ENCODE measurements around the gene UNC119B. TPM values are rescaled to one million over a fixed set of nuclear protein-coding genes. Genes with fewer than 3 reads are reported as not detected.

UNC119B gene
- total and polyA plus RNA-seq, 2 of the 4 experiments (the other 2 are of a cell fraction), result 8.4 to 21.6 TPM

GRCh38 chr12:120680165-120680738, 30.0 kb upstream of the UNC119B start:
- Histone ChIP-seq H3K18ac (ENCODE audit: low read depth, low read length) (no peak overlapping the region), H2BK20ac (ENCODE audit: low read depth, low read length) (no peak overlapping the region), H2AK5ac (ENCODE audit: low read depth, low read length) (no peak overlapping the region), H3K23ac (ENCODE audit: low read depth, low read length) (no peak overlapping the region), H3K36me3 (ENCODE audit: control insufficient read depth, insufficient read depth, low read length) (no peaks in the 10 kb centered on the region), H2BK15ac (ENCODE audit: low read depth, low read length) (no peak overlapping the region), H3K14ac (replicated peaks; ENCODE audit: low read depth, low read length) (no peak overlapping the region), H3K9me3 (ENCODE audit: control insufficient read depth, insufficient read depth, low read length) (no peaks in the 10 kb centered on the region), H2AK9ac (replicated peaks; ENCODE audit: low read depth, low read length, poor library complexity) (no peak overlapping the region), H2BK120ac (ENCODE audit: low read depth, low read length) (no peak overlapping the region), H4K8ac (ENCODE audit: low read depth in 2 of 2, low read length in 2 of 2) (no peak overlapping the region), H3K27ac (ENCODE audit: insufficient read depth, low read length) (no peak overlapping the region), H3K4me2 (ENCODE audit: low read depth, low read length) (no peak overlapping the region), H3K27me3 (ENCODE audit: control insufficient read depth, insufficient read depth, low read length) (peaks cover 4% of the 10 kb centered on the region), H3K56ac (ENCODE audit: extremely low read depth, insufficient read depth, low read length) (no peak overlapping the region), H3K79me1 (ENCODE audit: low read depth in 1 of 2, low read length in 2 of 2) (no peaks in the 10 kb centered on the region), H3K4me1 (ENCODE audit: control insufficient read depth, insufficient read depth, low read length) (no peaks in the 10 kb centered on the region), H4K20me1 (ENCODE audit: insufficient read depth, low read length) (no peaks in the 10 kb centered on the region), H4K5ac (ENCODE audit: low read depth, low read length) (no peak overlapping the region), H2BK5ac (ENCODE audit: low read depth, low read length, poor library complexity, severe bottlenecking) (no peak overlapping the region), H3K4ac (ENCODE audit: low read depth, low read length) (no peak overlapping the region), H2AFZ (replicated peaks; ENCODE audit: low read length, poor library complexity) (no peak overlapping the region), H4K91ac (ENCODE audit: insufficient read depth, low read depth, low read length) (no peak overlapping the region), H3K9me1 (ENCODE audit: insufficient read depth, low read length) (no peaks in the 10 kb centered on the region), H3K9ac (ENCODE audit: low read depth, low read length) (no peak overlapping the region), H3K4me3 (ENCODE audit: insufficient read depth, low read depth, low read length) (no peak overlapping the region)
- intact Hi-C loops (cut with micrococcal nuclease), result no loop called here
- DNase-seq (no peak), ATAC-seq (ENCODE audit: low read depth) (no peak)
- ChIA-PET POLR2A (ENCODE audit: unreplicated experiment) (no interaction called here), CTCF (no interaction called here)
- TF ChIP-seq ELK1 (IDR thresholded peaks at IDR 0.05; ENCODE audit: borderline replicate concordance, low read depth, low read length) (no peak), RAD21 (IDR thresholded peaks at IDR 0.05; ENCODE audit: low read length) (no peak), CHD1 (IDR thresholded peaks at IDR 0.05; ENCODE audit: low read depth, low read length) (no peak), CEBPB (IDR thresholded peaks at IDR 0.05; ENCODE audit: low read depth, low read length) (no peak), USF2 (IDR thresholded peaks at IDR 0.05; ENCODE audit: low read depth, low read length) (no peak), MXI1 (IDR thresholded peaks at IDR 0.05; ENCODE audit: borderline replicate concordance, low read depth, low read length) (no peak)
- 60% methylated on average over 1 of the region's 5 CpGs; no CpG with 5 or more reads in 1 of the 2 experiments for WGBS, 2 experiments (ENCODE audit: extremely low coverage in 2 of 2, insufficient read length in 1 of 2)
- BruUV-seq (replicated peaks), result no TSS peak
- dilution Hi-C loops (cut with HindIII; ENCODE audit: low sequenced_read_pairs, unreplicated experiment), result no loop called here
- in situ Hi-C loops (cut with MboI; ENCODE audit: low sequenced_read_pairs), result no loop called here

All from IMR-90 (cell line).